ENCODE measurements around the gene CNTNAP2.

DNA sequence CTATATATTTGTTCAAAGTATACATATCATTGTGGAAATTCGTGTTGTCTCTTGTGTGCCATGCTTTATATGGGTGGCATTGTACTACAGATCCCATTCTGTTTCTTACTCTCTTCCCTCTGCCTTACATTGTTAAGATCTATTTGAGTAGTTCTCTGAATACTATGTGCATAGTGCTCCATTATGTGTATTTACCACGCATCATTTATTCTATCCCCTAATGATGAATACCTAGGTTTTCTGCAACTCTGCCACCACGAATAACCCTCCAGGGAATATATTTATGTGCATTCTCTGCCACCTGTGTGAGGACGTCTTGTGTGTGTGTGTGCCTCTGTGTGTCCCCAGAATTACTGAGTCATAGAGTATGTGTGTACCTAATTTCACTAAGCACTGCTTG, 2042.7 kb downstream of the CNTNAP2 start:
- TF ChIP-seq ZNF384 (IDR thresholded peaks at IDR 0.05) = no peak
- no peak for TF ChIP-seq FOXM1 (IDR thresholded peaks at IDR 0.05; ENCODE audit: borderline replicate concordance)
- TF ChIP-seq LEF1 (IDR thresholded peaks at IDR 0.05; ENCODE audit: borderline replicate concordance) = no peak
- TF ChIP-seq BHLHE40 (IDR thresholded peaks at IDR 0.05; ENCODE audit: borderline replicate concordance) = no peak
- TF ChIP-seq NFRKB (IDR thresholded peaks at IDR 0.05) = no peak
- TF ChIP-seq PKNOX1 (IDR thresholded peaks at IDR 0.05) = no peak
- no peak for TF ChIP-seq FOXK2 (IDR thresholded peaks at IDR 0.05)
- no peak for TF ChIP-seq SUZ12 (IDR thresholded peaks at IDR 0.05)
- no peak for TF ChIP-seq ELF4 (IDR thresholded peaks at IDR 0.05)
- no peak for TF ChIP-seq SP1 (IDR thresholded peaks at IDR 0.05)
- TF ChIP-seq TARDBP (IDR thresholded peaks at IDR 0.05) = no peak
- TF ChIP-seq ARNT (IDR thresholded peaks at IDR 0.05) = no peak
- TF ChIP-seq FOXA1 (IDR thresholded peaks at IDR 0.05) = no peak
